ENCODE measurements around the gene LY6G6F.

Gene LY6G6F

DNA sequence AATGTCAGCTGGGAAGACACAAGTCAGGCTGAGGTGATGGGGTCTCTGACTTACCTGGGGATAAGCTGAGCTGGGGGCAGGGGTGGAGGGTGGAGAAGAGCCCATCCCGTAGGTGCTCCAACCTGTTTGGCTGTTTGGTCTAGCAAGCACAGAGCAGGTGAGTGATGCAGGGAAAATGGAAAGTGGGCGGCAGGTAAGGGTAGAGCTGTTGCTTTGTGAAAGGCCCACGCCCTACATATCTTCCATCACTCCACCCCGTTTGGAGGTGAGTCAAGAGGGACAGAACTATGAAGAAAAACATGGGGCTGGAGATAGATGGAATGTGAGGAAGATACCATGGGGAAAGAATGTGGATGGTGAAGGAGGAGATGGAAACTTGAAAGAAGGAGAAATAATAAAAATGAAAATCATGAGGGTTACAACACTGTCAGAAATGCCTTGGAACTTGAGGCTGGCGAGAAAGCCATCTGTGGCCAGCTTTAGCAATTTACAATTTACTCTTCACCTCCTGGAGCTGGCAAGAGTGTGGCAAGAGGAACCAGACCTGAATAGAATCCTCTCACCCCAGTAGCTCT is 13.6 kb downstream of the LY6G6F start:
- TF ChIP-seq, protein P1, sequence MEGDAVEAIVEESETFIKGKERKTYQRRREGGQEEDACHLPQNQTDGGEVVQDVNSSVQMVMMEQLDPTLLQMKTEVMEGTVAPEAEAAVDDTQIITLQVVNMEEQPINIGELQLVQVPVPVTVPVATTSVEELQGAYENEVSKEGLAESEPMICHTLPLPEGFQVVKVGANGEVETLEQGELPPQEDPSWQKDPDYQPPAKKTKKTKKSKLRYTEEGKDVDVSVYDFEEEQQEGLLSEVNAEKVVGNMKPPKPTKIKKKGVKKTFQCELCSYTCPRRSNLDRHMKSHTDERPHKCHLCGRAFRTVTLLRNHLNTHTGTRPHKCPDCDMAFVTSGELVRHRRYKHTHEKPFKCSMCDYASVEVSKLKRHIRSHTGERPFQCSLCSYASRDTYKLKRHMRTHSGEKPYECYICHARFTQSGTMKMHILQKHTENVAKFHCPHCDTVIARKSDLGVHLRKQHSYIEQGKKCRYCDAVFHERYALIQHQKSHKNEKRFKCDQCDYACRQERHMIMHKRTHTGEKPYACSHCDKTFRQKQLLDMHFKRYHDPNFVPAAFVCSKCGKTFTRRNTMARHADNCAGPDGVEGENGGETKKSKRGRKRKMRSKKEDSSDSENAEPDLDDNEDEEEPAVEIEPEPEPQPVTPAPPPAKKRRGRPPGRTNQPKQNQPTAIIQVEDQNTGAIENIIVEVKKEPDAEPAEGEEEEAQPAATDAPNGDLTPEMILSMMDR (IDR thresholded peaks at IDR 0.05; ENCODE audit: insufficient read depth, low read depth, low read length, missing control alignments), result no peak
- H3K4me3 ChIP-seq (ENCODE audit: low read depth, low read length), result no peak overlapping the region
- no peak for DNase-seq (ENCODE audit: low read depth)

DNA sequence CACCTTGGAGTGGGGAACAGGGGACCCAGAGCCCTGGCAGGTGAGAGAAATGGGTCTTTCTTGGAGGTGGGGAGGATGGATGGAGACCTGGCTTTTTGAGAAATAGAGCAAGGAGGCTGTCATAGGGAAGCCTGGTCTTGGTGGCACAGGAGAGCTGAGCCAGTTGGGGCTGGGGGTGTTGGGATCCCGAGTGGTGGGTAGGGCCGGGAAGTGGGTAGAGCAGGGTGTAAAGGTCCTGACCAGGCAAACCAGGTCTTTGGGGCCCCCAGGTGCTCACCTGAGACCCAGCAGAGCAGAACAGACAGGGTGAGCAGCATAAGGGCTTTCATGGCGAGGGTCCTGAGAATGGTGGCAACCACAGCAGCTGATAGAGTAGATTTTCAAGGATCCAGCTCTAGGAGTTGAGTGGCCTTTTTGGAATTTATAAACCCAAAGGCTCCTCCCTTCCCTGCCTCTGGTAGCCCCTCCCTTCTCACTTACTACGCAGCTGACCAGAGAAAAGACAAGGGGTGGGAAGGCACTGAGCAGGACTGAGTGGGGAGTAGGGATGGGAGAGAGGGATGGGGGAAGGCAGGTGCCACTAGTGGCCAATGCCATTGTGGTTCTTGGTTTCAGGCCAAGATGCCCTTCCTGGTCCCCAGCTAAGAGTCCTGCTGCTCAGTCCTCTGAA is 14.8 kb downstream of the LY6G6F start, which contains the start of gene LY6G6C:
Gene LY6G6C (minus strand): TSS at position 396 of the 670 bp plus-strand sequence. CDS start 67 bp downstream, at position 329.
- TF ChIP-seq, protein P1 (IDR thresholded peaks at IDR 0.05; ENCODE audit: insufficient read depth, low read depth, low read length, missing control alignments), result no peak
- H3K4me3 ChIP-seq (ENCODE audit: low read depth, low read length), result no peak within 1 kb of the TSS
- no peak for DNase-seq (ENCODE audit: low read depth)

DNA sequence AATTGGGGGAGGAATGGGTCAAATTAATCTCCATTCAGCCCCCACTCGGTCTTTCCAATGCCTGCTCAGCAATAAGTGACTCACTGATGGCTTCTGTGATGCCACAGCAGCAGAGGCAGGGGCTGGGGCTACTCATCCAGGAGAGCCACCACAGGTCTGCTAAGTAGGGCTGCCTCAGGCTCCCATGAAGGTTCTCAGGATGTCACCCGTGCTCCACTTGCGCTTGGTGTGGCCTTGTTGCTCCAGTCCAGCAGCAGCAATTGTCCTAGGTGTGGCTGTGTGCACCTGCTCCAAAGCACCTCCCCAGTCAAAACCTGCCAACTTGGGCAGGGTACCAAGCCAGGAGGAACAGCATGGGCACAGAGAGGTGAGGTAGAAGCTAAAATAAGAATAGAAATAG is 15.5 kb downstream of the LY6G6F start:
- no peak for DNase-seq (ENCODE audit: low read depth)
- TF ChIP-seq, protein P1 (IDR thresholded peaks at IDR 0.05; ENCODE audit: insufficient read depth, low read depth, low read length, missing control alignments), result no peak
- no peak overlapping the region for H3K4me3 ChIP-seq (ENCODE audit: low read depth, low read length)

DNA sequence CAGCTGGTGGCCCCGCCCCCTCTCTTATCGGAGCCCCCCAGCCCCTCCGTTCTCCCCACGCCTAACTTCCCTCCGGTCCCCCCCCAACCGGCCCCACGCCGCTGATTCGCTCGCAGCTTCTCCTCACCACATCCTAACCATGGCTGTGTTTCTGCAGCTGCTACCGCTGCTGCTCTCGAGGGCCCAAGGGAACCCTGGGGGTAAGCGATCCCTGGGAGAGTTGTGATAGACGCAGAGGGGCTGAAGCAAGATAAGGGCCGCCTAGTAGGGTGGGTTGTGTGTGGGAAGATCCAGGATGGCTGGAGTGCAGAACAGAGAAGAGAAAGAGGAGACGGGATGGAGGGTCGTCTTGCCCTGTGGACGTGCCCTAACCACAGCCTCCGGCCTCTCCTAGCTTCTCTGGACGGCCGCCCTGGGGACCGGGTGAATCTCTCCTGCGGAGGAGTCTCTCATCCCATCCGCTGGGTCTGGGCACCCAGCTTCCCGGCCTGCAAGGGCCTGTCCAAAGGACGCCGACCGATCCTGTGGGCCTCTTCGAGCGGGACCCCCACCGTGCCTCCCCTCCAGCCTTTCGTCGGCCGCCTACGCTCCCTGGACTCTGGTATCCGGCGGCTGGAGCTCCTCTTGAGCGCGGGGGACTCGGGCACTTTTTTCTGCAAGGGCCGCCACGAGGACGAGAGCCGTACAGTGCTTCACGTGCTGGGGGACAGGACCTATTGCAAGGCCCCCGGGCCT is 16.7 kb downstream of the LY6G6F start, which contains the start of gene MPIG6B:
Gene MPIG6B (plus strand): TSS at position 129 of the 735 bp plus-strand sequence. CDS start 11 bp downstream, at position 140.
- TF ChIP-seq, protein P1 (IDR thresholded peaks at IDR 0.05; ENCODE audit: insufficient read depth, low read depth, low read length, missing control alignments), result no peak
- H3K4me3 ChIP-seq (ENCODE audit: low read depth, low read length), result no peak within 1 kb of the TSS
- DNase-seq (ENCODE audit: low read depth), result no peak

DNA sequence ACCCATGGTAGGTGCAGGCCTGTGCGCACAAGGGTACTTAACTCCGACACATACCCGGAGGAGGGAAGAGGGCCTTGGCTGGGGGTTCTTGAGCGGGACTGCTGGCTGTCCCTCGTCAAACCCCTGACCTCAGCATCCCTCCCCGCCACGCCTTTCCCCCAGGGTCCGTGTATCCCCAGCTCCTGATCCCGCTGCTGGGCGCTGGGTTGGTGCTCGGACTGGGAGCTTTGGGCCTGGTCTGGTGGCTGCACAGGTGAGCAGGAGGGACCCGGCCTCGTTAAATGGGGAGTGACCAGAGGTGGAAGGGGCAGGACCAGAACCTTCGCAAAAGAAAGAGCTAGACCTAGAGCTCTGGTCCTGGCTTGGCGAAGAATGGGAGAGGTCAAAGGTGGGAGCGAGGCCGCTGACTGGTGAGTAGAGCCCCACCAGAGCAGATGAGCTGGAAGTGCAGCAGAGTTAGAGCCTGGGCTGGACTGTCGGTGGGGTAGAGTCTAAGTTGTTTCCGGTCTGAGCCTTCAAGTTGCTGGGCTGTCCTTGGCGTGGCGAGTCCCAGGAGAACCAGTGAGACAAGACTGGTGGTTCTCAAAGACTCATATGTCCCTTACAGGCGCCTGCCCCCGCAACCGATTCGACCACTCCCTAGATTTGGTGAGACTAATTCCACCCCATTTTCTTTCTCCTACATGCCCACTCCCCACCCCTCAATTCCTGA is 17.5 kb downstream of the LY6G6F start:
- no peak overlapping the region for H3K4me3 ChIP-seq (ENCODE audit: low read depth, low read length)
- TF ChIP-seq, protein P1 (IDR thresholded peaks at IDR 0.05; ENCODE audit: insufficient read depth, low read depth, low read length, missing control alignments), result no peak
- DNase-seq (ENCODE audit: low read depth), result no peak

DNA sequence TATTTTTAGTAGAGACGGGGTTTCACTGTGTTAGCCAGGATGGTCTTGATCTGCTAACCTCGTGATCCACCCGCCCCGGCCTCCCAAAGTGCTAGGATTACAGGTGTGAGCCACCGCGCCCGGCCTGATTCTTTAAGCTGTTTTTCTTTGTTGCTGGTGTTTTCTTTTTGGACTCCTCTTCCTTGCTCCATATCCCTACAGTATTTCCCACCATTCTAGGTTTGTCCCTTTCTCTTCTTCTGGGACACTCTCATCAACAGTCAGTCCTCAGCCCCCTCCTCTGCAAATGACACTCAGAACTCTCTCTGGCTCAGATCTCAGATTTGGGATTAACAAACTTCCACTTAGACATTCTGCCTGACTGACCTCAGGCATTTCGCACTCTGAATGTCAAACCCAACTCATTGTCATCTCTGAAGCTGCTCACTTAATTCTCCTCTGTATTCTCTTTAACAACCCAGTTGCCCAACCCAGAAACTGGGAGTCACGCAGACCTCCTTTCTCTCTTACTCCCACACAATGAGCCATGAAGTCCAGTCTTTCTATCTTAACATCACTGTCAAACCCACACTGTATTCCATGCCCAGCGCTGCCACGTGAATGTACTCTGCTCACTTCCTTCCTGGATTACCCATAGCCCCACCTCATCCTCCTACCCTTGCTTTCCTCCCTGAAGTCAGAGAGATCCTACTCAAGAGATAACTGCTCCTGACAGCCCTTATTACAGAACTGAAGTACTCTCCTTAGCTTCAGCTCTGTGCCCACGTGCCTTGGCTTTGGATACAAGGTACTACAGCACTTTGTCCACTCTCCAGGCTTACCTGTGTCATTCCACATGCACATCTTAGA is 19.1 kb downstream of the LY6G6F start:
- H3K4me3 ChIP-seq (ENCODE audit: low read depth, low read length), result no peak overlapping the region
- TF ChIP-seq, protein P1 (IDR thresholded peaks at IDR 0.05; ENCODE audit: insufficient read depth, low read depth, low read length, missing control alignments), result no peak
- DNase-seq (ENCODE audit: low read depth), result no peak
